Right hindlimb (tissue), 1 donor: Measurements from ENCODE around the gene RAB1A.
"Not testable (repeated sequence)": the region's sequence is repeated elsewhere in the genome, so short reads cannot be mapped to it uniquely, and the experiment has no call there.

Experiments
- DNase-seq: peaks from one replicate; pipeline ENCODE4 v3.0.0-alpha.2; 2018

Gene RAB1A

GRCh38 chr2:65129826-65130663 lies at the start of gene RAB1A:
TSS of gene RAB1A (minus strand) at chr2:65130106. CDS start at chr2:65129915, 191 bp downstream.
- DNase-seq: peak; percentile 100

- no peak for DNase-seq
Observed at GRCh38 chr2:65177751-65178442, 48.0 kb upstream of the RAB1A start.

GRCh38 chr2:65175894-65176530 lies 46.1 kb upstream of the RAB1A start:
- no peak for DNase-seq

- not testable (repeated sequence) for DNase-seq
Observed at GRCh38 chr2:65174031-65174430, 44.1 kb upstream of the RAB1A start.

- no peak for DNase-seq
Observed at GRCh38 chr2:65172994-65173790, 43.3 kb upstream of the RAB1A start.

GRCh38 chr2:65170611-65171477 lies 40.9 kb upstream of the RAB1A start:
- not testable (repeated sequence) for DNase-seq

- DNase-seq: no peak
Observed at GRCh38 chr2:65169760-65170136, 39.8 kb upstream of the RAB1A start.

GRCh38 chr2:65165558-65165957 lies 35.7 kb upstream of the RAB1A start:
- no peak for DNase-seq

GRCh38 chr2:65164426-65164891 lies 34.6 kb upstream of the RAB1A start:
- peak; percentile 31 for DNase-seq

GRCh38 chr2:65161551-65162100 lies 31.7 kb upstream of the RAB1A start:
- DNase-seq: no peak

GRCh38 chr2:65159906-65160305 lies 30.0 kb upstream of the RAB1A start:
- peak; percentile 28 for DNase-seq

GRCh38 chr2:65159261-65159660 lies 29.4 kb upstream of the RAB1A start:
- no peak for DNase-seq

- no peak for DNase-seq
Observed at GRCh38 chr2:65158557-65158956, 28.7 kb upstream of the RAB1A start.

- DNase-seq: not testable (repeated sequence)
Observed at GRCh38 chr2:65157856-65158255, 27.9 kb upstream of the RAB1A start.

- DNase-seq: no peak
Observed at GRCh38 chr2:65156041-65156440, 26.1 kb upstream of the RAB1A start.

- no peak for DNase-seq
Observed at GRCh38 chr2:65153515-65153914, 23.6 kb upstream of the RAB1A start.

- DNase-seq: no peak
Observed at GRCh38 chr2:65146078-65146477, 16.2 kb upstream of the RAB1A start.

GRCh38 chr2:65144571-65144970 lies 14.7 kb upstream of the RAB1A start:
- DNase-seq: no peak

GRCh38 chr2:65142515-65142914 lies 12.6 kb upstream of the RAB1A start:
- no peak for DNase-seq

GRCh38 chr2:65137197-65137775 lies 7.4 kb upstream of the RAB1A start:
- DNase-seq: no peak

GRCh38 chr2:65136253-65136652 lies 6.3 kb upstream of the RAB1A start:
- no peak for DNase-seq
